NAMALWA (cell line): Measurements from ENCODE around the gene FRRS1.
"Not testable (repeated sequence)": the region's sequence is repeated elsewhere in the genome, so short reads cannot be mapped to it uniquely, and the experiment has no call there.

ENCODE experiments used
- DNase-seq: peaks from one replicate; pipeline ENCODE4 v3.0.0-alpha.2; 2015; ENCODE audit warnings: low spot score

FRRS1 gene

DNA sequence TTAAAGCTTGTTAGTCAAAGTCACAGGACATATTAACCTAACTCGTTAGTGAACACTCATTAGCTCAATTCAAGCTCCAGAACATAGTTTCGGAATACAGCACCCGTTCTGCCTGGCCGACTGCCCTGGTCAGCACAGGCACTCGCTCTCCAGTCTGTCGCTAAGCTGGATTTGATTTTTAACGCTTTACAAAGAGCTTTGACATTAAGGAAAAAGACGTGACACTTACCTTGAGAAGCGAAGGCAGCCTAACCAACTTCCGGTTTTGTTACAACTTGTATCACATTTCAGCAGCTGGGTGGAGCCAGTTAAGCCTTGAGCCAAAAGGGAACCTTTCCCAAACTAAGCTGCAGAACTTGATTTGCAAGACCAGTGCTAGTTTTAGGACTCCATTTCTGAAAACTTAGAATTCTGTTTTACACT, at the start of gene FRRS1:
Gene FRRS1, minus strand, starts transcription at position 258 of the 423 bp plus-strand sequence. CDS start 17,867 bp downstream, outside the sequence.
- DNase-seq = peak; percentile 89

DNA sequence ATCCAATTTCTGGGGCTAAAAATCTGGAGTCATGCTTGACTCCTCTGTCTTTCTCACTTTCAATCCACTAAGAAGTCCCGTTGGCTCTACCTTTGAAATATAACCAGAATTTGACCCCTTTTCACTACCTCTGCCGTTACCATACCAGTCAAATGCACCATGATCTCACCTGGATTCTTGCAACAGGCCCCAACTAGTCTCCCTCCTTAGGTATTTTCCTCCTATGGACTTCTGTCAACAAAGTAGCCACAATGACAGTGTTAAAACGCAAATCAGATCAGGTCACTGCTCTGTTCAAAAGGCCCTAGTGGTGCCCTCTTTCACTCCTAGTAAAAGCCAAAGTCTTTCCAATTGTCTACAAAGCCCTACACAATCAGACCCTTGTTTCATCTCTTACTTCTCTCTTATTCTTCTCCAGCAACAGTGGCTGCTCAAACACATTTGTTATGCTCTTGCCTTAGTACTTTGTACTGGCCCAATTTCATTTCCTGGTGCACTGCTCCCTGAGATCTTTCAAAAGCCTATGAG, 48.0 kb upstream of the FRRS1 start:
- DNase-seq = no peak

- DNase-seq = no peak
Observed at GRCh38 chr1:99811747-99812146, 45.3 kb upstream of the FRRS1 start.

DNA sequence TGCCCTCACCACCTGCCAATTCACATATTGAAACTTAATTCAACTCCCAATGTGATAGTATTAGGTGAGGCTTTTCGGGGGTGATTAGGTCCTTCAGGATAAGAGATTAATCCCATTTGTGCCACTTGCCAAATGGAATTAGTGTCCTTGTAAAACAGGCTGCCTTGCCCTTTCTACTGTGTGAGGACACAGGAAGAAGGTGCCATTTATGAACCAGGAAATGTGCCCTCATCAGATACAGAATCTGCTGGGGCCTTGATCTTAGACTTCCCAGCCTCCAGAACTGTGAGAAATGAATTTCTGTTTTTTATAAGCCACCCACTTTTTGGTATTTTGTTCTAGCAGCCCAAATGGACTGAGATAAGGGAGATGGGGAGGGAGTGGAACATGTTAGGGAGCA, 44.6 kb upstream of the FRRS1 start:
- DNase-seq = no peak

GRCh38 chr1:99808391-99809115, 42.1 kb upstream of the FRRS1 start:
- DNase-seq = peak; percentile 88

DNA sequence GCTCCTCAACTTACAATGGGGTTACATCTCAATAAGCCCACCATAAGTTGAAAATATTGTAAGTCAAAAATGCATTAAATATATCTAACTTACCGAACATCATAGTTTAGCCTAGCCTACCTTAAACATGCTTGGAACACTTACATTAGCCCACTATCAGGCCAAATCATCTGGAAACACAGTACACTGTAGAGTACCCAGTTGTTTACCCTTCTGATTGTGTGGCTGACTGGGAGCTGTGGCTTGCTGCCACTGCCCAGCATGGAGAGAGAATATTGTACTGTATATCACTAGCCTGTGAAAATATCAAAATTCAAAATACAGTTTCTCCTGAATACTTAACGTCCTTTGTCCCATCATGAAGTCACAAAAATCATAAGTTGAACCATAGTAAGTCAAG, 40.4 kb upstream of the FRRS1 start:
- no peak for DNase-seq

- DNase-seq = no peak
Observed at GRCh38 chr1:99801584-99801983, 35.1 kb upstream of the FRRS1 start.

- DNase-seq = not testable (repeated sequence)
Observed at GRCh38 chr1:99793861-99794260, 27.4 kb upstream of the FRRS1 start.

GRCh38 chr1:99789715-99790114, 23.3 kb upstream of the FRRS1 start:
- no peak for DNase-seq

GRCh38 chr1:99788896-99789295, 22.5 kb upstream of the FRRS1 start:
- no peak for DNase-seq

DNA sequence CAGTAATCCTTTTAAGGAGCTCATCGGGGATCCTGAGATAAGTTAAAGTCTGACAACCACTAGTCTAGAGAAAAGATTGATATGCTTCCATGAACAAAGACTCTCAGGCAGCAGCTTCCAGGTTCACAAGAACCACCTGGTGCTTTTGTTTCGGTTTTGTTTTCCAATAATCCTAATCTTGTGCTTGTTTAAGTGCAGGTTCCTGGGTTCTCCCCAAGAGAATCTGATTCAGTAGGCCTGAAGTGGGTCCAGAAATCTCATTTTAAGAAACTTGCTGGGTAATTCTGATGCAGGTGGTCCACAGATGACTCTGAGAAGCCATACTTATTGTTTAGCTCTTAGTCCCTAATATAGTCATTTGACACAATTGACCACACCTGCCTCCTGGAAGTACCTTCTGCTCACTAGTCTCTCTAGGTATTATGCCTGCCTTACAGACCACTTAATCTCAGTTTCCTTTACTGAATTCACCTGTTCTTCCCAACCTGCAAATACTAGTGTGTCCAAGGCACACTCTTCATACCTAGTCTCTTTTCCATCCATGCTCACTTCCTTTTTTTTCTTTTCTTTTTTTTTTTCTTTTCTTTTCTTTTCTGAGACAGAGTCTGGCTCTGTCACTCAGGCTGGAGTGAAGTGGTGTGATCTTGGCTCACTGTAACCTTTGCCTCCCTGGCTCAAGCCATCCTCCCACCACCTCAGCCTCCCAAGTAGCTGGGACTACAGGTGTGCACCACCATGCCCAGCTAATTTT, 20.5 kb upstream of the FRRS1 start:
- no peak for DNase-seq

GRCh38 chr1:99784809-99785255, 18.4 kb upstream of the FRRS1 start:
- no peak for DNase-seq

- DNase-seq = peak; percentile 20
Observed at GRCh38 chr1:99784143-99784542, 17.7 kb upstream of the FRRS1 start.

DNA sequence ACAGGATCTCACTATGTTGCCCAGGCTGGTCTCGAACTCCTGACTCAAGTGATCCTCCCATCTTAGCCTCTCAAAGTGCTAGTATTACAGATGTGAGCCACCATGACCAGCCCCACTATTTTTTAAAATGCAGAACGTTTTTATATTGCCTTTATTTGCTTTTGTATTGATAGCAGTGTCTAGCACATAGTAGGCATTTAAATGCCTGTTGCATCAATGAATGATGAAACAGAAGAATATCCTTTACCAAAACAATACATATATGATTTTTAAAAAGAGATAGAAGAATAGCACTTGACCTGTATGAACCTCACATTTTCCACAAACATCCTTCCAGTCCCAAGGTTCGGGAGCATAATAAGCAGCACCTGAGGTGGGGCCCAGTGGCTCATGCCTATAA, 16.5 kb upstream of the FRRS1 start:
- DNase-seq = no peak

GRCh38 chr1:99782397-99782796, 16.0 kb upstream of the FRRS1 start:
- DNase-seq = no peak

GRCh38 chr1:99781798-99782197, 15.4 kb upstream of the FRRS1 start:
- no peak for DNase-seq

DNA sequence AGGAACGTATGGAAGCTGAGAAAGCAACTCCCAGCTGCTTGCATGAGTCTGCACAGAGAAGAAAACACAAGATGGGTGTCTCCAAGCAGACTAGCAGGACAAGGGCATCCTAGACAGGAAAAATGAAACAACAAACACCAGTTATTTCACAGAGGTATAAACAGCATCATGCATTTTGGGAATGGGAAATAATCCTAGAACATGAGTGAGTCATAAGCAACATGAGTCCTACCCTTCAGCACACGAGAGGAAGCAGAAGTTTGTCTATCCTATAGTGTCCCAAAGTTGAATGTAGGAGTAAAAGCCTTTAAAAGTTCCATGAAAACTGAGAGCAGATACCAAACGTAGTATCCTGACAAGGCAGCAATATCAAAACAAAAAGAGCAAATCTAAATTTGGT, 11.3 kb upstream of the FRRS1 start:
- DNase-seq = no peak

DNA sequence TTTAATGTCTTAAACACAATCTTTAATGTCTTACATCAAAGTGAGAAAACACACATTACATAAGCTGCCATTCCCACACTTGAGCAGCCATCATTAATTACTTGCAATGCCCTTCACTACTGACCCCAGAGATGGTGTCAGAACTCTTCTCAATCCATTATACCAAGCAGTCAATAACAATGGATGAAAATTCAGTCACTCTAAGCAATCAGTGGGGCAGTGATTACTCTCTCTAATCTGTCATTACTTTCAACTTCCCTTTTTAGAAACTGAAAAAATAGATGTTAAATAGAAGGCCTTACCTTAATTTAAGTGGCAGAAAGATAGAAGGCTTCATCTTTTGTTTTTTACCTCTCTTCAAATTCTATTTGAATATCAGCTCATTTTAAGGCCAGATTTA, 9.7 kb upstream of the FRRS1 start:
- DNase-seq = no peak

DNA sequence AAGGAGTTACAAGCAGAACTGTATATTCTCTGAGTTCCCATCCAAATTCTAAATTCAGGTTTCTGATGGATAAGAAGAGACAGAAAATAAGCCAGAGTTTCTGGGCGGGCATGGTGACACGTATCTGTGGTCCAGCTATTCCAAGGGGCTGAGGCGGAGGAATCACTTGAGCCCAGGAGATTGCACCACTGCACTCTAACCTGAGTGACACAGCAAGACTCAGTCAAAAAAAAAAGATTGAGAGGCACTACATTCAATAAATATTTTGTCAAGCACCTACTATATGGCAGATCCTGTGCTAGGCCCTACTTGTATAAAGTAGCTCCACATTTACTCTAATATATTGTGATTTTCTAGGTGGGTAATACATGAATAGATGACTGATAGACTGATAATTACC, 6.4 kb upstream of the FRRS1 start:
- no peak for DNase-seq

- DNase-seq = no peak
Observed at GRCh38 chr1:99771513-99771918, 5.1 kb upstream of the FRRS1 start.

DNA sequence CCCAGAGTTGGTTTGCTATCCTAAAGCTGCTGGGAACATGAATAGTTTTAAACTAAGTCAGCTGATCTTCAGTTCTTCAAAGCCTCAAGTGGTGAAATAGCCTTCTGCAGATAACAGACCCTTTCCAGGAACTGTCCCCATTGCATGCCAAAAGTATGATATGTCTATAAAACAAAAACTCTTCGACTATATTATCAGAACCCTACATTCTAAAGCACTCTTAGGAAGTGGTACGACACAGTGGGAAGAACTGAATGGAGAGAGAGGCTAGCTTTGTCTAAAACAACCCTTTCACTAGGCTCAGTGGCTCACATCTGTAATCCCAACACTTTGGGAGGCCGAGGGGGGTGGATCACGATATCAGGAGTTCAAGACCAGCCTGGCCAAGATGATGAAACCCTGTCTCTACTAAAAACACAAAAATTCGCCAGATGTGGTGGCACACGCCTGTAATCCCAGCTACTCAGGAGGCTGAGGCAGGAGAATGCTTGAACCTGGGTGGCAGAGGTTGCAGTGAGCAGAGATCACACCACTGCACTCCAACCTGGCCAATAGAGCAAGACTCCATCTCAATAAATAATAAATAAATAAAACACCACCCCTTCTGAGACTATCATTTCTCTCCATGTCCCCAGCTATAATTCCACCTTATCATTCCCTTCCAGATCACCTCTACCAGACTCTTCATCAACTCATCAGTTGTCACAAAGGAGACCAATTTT, 2.2 kb upstream of the FRRS1 start:
- DNase-seq = no peak

DNA sequence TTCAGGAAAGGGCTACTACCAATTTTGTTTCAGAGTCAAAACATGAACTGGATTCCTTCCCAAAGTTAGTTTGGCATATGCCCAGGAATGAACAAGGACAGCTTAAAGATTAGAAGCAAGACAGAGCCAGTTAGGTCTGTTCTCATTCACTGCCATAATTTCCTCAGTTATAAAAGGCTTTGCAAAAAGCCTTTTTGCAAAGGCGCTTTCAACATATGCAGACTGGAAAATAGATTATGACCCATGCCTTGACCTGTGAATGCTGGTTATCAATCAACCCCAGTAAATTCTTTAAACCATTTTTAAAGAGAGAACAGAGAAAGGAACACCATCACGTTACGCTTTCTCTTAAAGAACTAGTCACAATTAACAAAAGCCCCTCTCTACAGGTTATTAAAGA, 1.7 kb upstream of the FRRS1 start:
- no peak for DNase-seq

DNA sequence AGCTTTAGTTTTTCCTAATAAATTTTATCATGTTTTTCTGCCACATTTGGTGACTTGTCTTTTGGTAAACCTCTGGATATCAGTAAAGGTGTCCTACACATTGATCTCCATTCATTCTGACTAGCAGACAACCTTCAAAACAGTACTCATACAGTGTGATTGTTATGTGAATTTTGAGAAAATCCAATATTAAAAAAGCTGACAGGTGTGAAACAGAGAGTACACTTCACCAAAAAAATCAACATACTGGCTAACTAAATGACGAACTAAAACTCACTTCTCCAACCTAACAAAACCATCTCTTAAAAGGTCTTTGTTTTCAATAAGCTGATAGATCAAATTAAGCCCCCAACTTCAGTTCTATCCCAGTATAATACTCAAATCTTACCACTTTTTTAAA, 1.5 kb downstream of the FRRS1 start:
- DNase-seq = no peak
